KMS-11 (cell line): ENCODE results near the gene CCDC43.

ENCODE experiments used
- H2AFZ ChIP-seq: fragments of 200-600 bp; sonication (generic); 2 replicates; pipeline ENCODE4 v1.6.1; 2016; ENCODE audit warnings: antibody characterized with exemption, mixed run types, low read depth
- H3K27ac ChIP-seq: fragments of 200-600 bp; sonication (generic); 2 replicates; pipeline ENCODE4 v1.6.1; 2016; ENCODE audit warnings: mild to moderate bottlenecking, mixed run types
- H3K27me3 ChIP-seq: fragments of 200-600 bp; sonication (generic); 2 replicates; pipeline ENCODE4 v1.6.1; 2017; ENCODE audit warnings: mild to moderate bottlenecking, low read depth, mixed run types, moderate library complexity; ENCODE audit not compliant: insufficient read depth
- H3K36me3 ChIP-seq: fragments of 200-600 bp; sonication (generic); 2 replicates; pipeline ENCODE4 v1.6.1; 2017; ENCODE audit warnings: mild to moderate bottlenecking, mixed run types; ENCODE audit not compliant: insufficient read depth
- H3K4me1 ChIP-seq: fragments of 200-600 bp; sonication (generic); 2 replicates; pipeline ENCODE4 v1.6.1; 2016; ENCODE audit warnings: mild to moderate bottlenecking, low read depth, mixed run types; ENCODE audit not compliant: poor library complexity, severe bottlenecking
- H3K4me2 ChIP-seq: fragments of 200-600 bp; sonication (generic); 2 replicates; pipeline ENCODE4 v1.7.0; 2016; ENCODE audit warnings: mild to moderate bottlenecking, mixed run types
- H3K4me3 ChIP-seq: fragments of 200-600 bp; sonication (generic); IDR thresholded peaks from 2 replicates; pipeline ENCODE4 v1.6.1; 2017; ENCODE audit warnings: low read depth, low read length, mixed read lengths; ENCODE audit not compliant: insufficient read depth
- H3K79me2 ChIP-seq: fragments of 200-600 bp; sonication (generic); 2 replicates; pipeline ENCODE4 v1.6.1; 2016; ENCODE audit warnings: low read depth, mixed run types; ENCODE audit not compliant: insufficient read depth
- H3K9ac ChIP-seq: fragments of 200-600 bp; sonication (generic); 2 replicates; pipeline ENCODE4 v1.6.1; 2016; ENCODE audit warnings: mild to moderate bottlenecking, mixed run types
- H4K20me1 ChIP-seq: fragments of 200-600 bp; sonication (generic); 2 replicates; pipeline ENCODE4 v1.6.1; 2016; ENCODE audit warnings: mild to moderate bottlenecking, mixed run types; ENCODE audit not compliant: insufficient read depth
- TF ChIP-seq, protein P1 (sequence below): fragments of 200-600 bp; sonication (generic); conservative IDR thresholded peaks from 2 replicates; pipeline ENCODE4 v1.6.1; 2017; ENCODE audit warnings: low read depth, mild to moderate bottlenecking, antibody characterized with exemption, low read length, moderate library complexity, mixed read lengths

Gene CCDC43, protein sequence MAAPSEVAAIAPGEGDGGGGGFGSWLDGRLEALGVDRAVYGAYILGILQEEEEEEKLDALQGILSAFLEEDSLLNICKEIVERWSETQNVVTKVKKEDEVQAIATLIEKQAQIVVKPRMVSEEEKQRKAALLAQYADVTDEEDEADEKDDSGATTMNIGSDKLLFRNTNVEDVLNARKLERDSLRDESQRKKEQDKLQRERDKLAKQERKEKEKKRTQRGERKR

GRCh38 chr17:44689477-44690217 lies at the start of gene CCDC43:
CCDC43 (minus strand) TSS chr17:44689776; CDS start chr17:44689753, 23 bp downstream.
- H3K9ac ChIP-seq, result peak within 1 kb of the TSS; percentile 76
- peak within 1 kb of the TSS; percentile 34 for H3K4me3 ChIP-seq
- TF ChIP-seq, protein P1, sequence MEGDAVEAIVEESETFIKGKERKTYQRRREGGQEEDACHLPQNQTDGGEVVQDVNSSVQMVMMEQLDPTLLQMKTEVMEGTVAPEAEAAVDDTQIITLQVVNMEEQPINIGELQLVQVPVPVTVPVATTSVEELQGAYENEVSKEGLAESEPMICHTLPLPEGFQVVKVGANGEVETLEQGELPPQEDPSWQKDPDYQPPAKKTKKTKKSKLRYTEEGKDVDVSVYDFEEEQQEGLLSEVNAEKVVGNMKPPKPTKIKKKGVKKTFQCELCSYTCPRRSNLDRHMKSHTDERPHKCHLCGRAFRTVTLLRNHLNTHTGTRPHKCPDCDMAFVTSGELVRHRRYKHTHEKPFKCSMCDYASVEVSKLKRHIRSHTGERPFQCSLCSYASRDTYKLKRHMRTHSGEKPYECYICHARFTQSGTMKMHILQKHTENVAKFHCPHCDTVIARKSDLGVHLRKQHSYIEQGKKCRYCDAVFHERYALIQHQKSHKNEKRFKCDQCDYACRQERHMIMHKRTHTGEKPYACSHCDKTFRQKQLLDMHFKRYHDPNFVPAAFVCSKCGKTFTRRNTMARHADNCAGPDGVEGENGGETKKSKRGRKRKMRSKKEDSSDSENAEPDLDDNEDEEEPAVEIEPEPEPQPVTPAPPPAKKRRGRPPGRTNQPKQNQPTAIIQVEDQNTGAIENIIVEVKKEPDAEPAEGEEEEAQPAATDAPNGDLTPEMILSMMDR, result no peak
- peaks cover 23% of the 10 kb centered on the region; the same call in 1 of the 2 replicates for H3K79me2 ChIP-seq
- peak within 1 kb of the TSS; percentile 92 for H2AFZ ChIP-seq
- H3K27ac ChIP-seq, result peak within 1 kb of the TSS; percentile 66
- H4K20me1 ChIP-seq, result no peaks in the 10 kb centered on the region
- no peaks in the 10 kb centered on the region; the same call in 1 of the 2 replicates for H3K36me3 ChIP-seq
- H3K4me2 ChIP-seq, result peak within 1 kb of the TSS; percentile 91
- H3K4me1 ChIP-seq, result peaks cover 26% of the 10 kb centered on the region
- no peaks in the 10 kb centered on the region for H3K27me3 ChIP-seq

DNA sequence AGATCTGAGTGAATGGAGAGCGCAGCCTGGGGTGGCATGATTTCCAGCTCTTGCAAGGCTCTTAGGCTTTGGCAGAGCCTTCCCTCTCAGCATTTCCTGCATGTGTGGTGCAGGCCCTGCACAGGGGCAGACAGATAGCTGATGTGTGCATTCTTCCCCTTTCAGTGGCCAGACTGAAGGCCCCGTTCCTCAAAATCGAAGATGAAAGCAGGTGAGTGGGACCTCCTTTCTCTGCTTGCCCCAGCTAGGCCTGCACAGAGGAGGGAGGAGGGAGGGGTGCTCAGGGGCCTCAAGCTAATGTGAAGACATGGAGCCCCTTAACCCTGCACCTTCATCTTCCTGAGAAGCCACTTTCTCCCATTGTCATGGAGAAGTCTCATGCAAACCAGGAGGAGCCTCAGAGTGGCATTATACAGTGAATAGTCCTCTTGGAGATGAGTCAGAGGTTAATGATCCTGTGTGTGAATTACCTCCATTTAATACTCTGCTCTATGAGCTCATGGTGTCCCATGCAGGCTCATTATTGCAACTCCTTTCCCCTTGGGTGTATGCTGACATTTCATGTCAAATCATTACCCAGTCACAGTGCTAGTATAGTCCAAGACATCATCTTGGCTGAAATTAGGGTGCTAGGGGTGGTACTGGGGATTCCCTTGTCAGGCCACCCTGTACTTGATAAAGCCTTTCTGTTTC lies 48.8 kb upstream of the CCDC43 start:
- H3K9ac ChIP-seq, result no peak overlapping the region
- peaks cover 23% of the 10 kb centered on the region for H3K4me1 ChIP-seq
- H3K27ac ChIP-seq, result no peak overlapping the region; the same call in 1 of the 2 replicates
- no peaks in the 10 kb centered on the region for H3K27me3 ChIP-seq
- no peak overlapping the region for H3K4me3 ChIP-seq
- no peaks in the 10 kb centered on the region for H3K36me3 ChIP-seq
- peak overlapping the region; percentile 13; the same call in 1 of the 2 replicates for H3K4me2 ChIP-seq
- H2AFZ ChIP-seq, result no peak overlapping the region
- no peaks in the 10 kb centered on the region for H4K20me1 ChIP-seq
- TF ChIP-seq, protein P1, result no peak
- no peaks in the 10 kb centered on the region for H3K79me2 ChIP-seq

GRCh38 chr17:44736551-44737240 lies 47.1 kb upstream of the CCDC43 start:
- Histone ChIP-seq H3K27me3 (no peaks in the 10 kb centered on the region), H3K4me3 (no peak overlapping the region), H3K4me2 (no peak overlapping the region), H3K36me3 (no peaks in the 10 kb centered on the region; the same call in 1 of the 2 replicates), H2AFZ (no peak overlapping the region), H4K20me1 (no peaks in the 10 kb centered on the region), H3K9ac (no peak overlapping the region), H3K27ac (no peak overlapping the region), H3K4me1 (peaks cover 23% of the 10 kb centered on the region), H3K79me2 (no peaks in the 10 kb centered on the region)
- TF ChIP-seq, protein P1, result no peak

GRCh38 chr17:44734272-44734671 lies 44.7 kb upstream of the CCDC43 start:
- no peaks in the 10 kb centered on the region; the same call in 1 of the 2 replicates for H3K36me3 ChIP-seq

More at GRCh38 chr17:44734272-44734671, 44.7 kb upstream of the CCDC43 start:
- TF ChIP-seq, protein P1, result no peak
- H3K27me3 ChIP-seq, result no peaks in the 10 kb centered on the region
- H4K20me1 ChIP-seq, result no peaks in the 10 kb centered on the region
- H3K4me2 ChIP-seq, result no peak overlapping the region
- H3K79me2 ChIP-seq, result no peaks in the 10 kb centered on the region
- peaks cover 21% of the 10 kb centered on the region for H3K4me1 ChIP-seq
- H3K9ac ChIP-seq, result no peak overlapping the region
- no peak overlapping the region for H2AFZ ChIP-seq
- H3K4me3 ChIP-seq, result no peak overlapping the region
- H3K27ac ChIP-seq, result no peak overlapping the region
